ENCODE measurements around the gene SLCO4C1.

SLCO4C1 gene

GRCh38 chr5:102271759-102272158, 24.3 kb downstream of the SLCO4C1 start:
- no peak for DNase-seq (ENCODE audit: low read depth, low spot score)
- no peaks in the 10 kb centered on the region for H3K9me3 ChIP-seq (ENCODE audit: insufficient read depth, low read length)
- TF ChIP-seq ZNF274 (IDR thresholded peaks at IDR 0.05; ENCODE audit: low read depth, low read length): no peak
- no peak for TF ChIP-seq YY1 (IDR thresholded peaks at IDR 0.05; ENCODE audit: insufficient read depth, insufficient read length)
- no peak for TF ChIP-seq SUZ12 (IDR thresholded peaks at IDR 0.05; ENCODE audit: extremely low read depth, insufficient read depth, insufficient read length)
- H3K27me3 ChIP-seq (ENCODE audit: insufficient read depth, insufficient read length): no peaks in the 10 kb centered on the region
- H3K4me1 ChIP-seq (ENCODE audit: insufficient read depth, insufficient read length): no peaks in the 10 kb centered on the region
- no peak overlapping the region for H3K4me3 ChIP-seq (ENCODE audit: insufficient read length, low read depth)
- no peak overlapping the region for H3K9ac ChIP-seq (ENCODE audit: insufficient read length, low read depth)
- no peaks in the 10 kb centered on the region for H3K36me3 ChIP-seq (ENCODE audit: insufficient read depth, insufficient read length, low read length)

DNA sequence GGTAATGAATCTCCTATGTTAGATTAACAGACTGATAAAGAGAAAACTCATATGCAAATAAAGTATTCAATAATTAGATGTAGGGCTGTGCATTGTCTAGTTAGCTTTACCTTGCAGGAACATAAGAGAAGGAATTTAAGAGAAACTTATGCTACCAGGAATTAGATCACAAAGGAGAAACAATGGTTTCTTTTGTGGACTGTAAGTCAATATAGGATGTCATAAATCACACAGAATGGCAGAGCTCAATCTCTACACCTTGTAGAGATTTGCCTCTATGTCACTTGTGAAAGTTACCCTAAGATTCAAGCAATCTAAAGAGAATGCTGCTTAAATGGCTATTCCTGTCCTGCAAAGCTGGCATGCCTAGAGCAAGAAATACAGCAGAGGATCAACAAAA, 26.0 kb downstream of the SLCO4C1 start:
- Histone ChIP-seq H3K27me3 (ENCODE audit: insufficient read depth, insufficient read length) (no peaks in the 10 kb centered on the region), H3K9me3 (ENCODE audit: insufficient read depth, low read length) (no peaks in the 10 kb centered on the region)
- no peak for DNase-seq (ENCODE audit: low read depth, low spot score)

DNA sequence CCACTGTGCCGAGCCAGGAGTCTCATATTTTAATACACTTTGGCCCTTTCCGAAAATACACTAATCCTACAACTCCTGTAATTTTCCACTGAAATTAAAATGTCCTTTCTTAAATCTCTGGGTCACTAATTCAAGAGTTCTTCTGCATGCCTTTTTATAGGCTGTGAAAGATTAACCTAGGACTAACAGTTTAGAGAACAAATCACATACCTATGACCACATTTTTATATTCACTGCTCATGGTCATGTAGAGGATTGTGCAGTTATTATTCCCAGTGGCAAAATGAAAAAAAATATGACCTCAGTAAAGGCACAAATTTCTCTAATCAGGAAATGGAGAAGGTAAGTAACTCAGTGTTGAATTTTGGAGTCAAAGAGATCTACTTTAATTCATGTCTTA, 33.4 kb downstream of the SLCO4C1 start:
- Histone ChIP-seq H3K9me3 (ENCODE audit: insufficient read depth, low read length) (no peaks in the 10 kb centered on the region), H3K27me3 (ENCODE audit: insufficient read depth, insufficient read length) (no peaks in the 10 kb centered on the region), H3K9ac (ENCODE audit: insufficient read length, low read depth) (no peak overlapping the region), H3K4me3 (ENCODE audit: insufficient read length, low read depth) (no peak overlapping the region), H3K36me3 (ENCODE audit: insufficient read depth, insufficient read length, low read length) (no peaks in the 10 kb centered on the region), H3K4me1 (ENCODE audit: insufficient read depth, insufficient read length) (no peaks in the 10 kb centered on the region)
- DNase-seq (ENCODE audit: low read depth, low spot score): no peak
- no peak for TF ChIP-seq ZNF274 (IDR thresholded peaks at IDR 0.05; ENCODE audit: low read depth, low read length)
- TF ChIP-seq YY1 (IDR thresholded peaks at IDR 0.05; ENCODE audit: insufficient read depth, insufficient read length): no peak
- no peak for TF ChIP-seq SUZ12 (IDR thresholded peaks at IDR 0.05; ENCODE audit: extremely low read depth, insufficient read depth, insufficient read length)

More for the DNA sequence above, 26.0 kb downstream of the SLCO4C1 start:
- Histone ChIP-seq H3K4me1 (ENCODE audit: insufficient read depth, insufficient read length) (no peaks in the 10 kb centered on the region), H3K9ac (ENCODE audit: insufficient read length, low read depth) (no peak overlapping the region), H3K4me3 (ENCODE audit: insufficient read length, low read depth) (no peak overlapping the region), H3K36me3 (ENCODE audit: insufficient read depth, insufficient read length, low read length) (no peaks in the 10 kb centered on the region)
- TF ChIP-seq ZNF274 (IDR thresholded peaks at IDR 0.05; ENCODE audit: low read depth, low read length): no peak
- no peak for TF ChIP-seq SUZ12 (IDR thresholded peaks at IDR 0.05; ENCODE audit: extremely low read depth, insufficient read depth, insufficient read length)
- no peak for TF ChIP-seq YY1 (IDR thresholded peaks at IDR 0.05; ENCODE audit: insufficient read depth, insufficient read length)

- no peaks in the 10 kb centered on the region for H3K27me3 ChIP-seq (ENCODE audit: insufficient read depth, insufficient read length)
- H3K36me3 ChIP-seq (ENCODE audit: insufficient read depth, insufficient read length, low read length): no peaks in the 10 kb centered on the region
- TF ChIP-seq SUZ12 (IDR thresholded peaks at IDR 0.05; ENCODE audit: extremely low read depth, insufficient read depth, insufficient read length) (no peak), YY1 (IDR thresholded peaks at IDR 0.05; ENCODE audit: insufficient read depth, insufficient read length) (no peak), ZNF274 (IDR thresholded peaks at IDR 0.05; ENCODE audit: low read depth, low read length) (no peak)
- no peak overlapping the region for H3K4me3 ChIP-seq (ENCODE audit: insufficient read length, low read depth)
- DNase-seq (ENCODE audit: low read depth, low spot score): no peak
- no peaks in the 10 kb centered on the region for H3K9me3 ChIP-seq (ENCODE audit: insufficient read depth, low read length)
- no peak overlapping the region for H3K9ac ChIP-seq (ENCODE audit: insufficient read length, low read depth)
- H3K4me1 ChIP-seq (ENCODE audit: insufficient read depth, insufficient read length): no peaks in the 10 kb centered on the region
These were observed 46.7 kb downstream of the SLCO4C1 start for GRCh38 chr5:102249381-102249780.

- H3K9ac ChIP-seq (ENCODE audit: insufficient read length, low read depth): no peak overlapping the region
- no peaks in the 10 kb centered on the region for H3K36me3 ChIP-seq (ENCODE audit: insufficient read depth, insufficient read length, low read length)
- H3K4me1 ChIP-seq (ENCODE audit: insufficient read depth, insufficient read length): no peaks in the 10 kb centered on the region
- no peaks in the 10 kb centered on the region for H3K27me3 ChIP-seq (ENCODE audit: insufficient read depth, insufficient read length)
- H3K4me3 ChIP-seq (ENCODE audit: insufficient read length, low read depth): no peak overlapping the region
- H3K9me3 ChIP-seq (ENCODE audit: insufficient read depth, low read length): no peaks in the 10 kb centered on the region
- no peak for DNase-seq (ENCODE audit: low read depth, low spot score)
- TF ChIP-seq YY1 (IDR thresholded peaks at IDR 0.05; ENCODE audit: insufficient read depth, insufficient read length) (no peak), ZNF274 (IDR thresholded peaks at IDR 0.05; ENCODE audit: low read depth, low read length) (no peak), SUZ12 (IDR thresholded peaks at IDR 0.05; ENCODE audit: extremely low read depth, insufficient read depth, insufficient read length) (no peak)
These were observed 52.9 kb downstream of the SLCO4C1 start for GRCh38 chr5:102243213-102243612.

- no peaks in the 10 kb centered on the region for H3K36me3 ChIP-seq (ENCODE audit: insufficient read depth, insufficient read length, low read length)
- H3K9ac ChIP-seq (ENCODE audit: insufficient read length, low read depth): no peak overlapping the region
- TF ChIP-seq SUZ12 (IDR thresholded peaks at IDR 0.05; ENCODE audit: extremely low read depth, insufficient read depth, insufficient read length): no peak
- TF ChIP-seq YY1 (IDR thresholded peaks at IDR 0.05; ENCODE audit: insufficient read depth, insufficient read length): no peak
- TF ChIP-seq ZNF274 (IDR thresholded peaks at IDR 0.05; ENCODE audit: low read depth, low read length): no peak
- DNase-seq (ENCODE audit: low read depth, low spot score): no peak
- no peaks in the 10 kb centered on the region for H3K9me3 ChIP-seq (ENCODE audit: insufficient read depth, low read length)
- no peak overlapping the region for H3K4me3 ChIP-seq (ENCODE audit: insufficient read length, low read depth)
- no peaks in the 10 kb centered on the region for H3K27me3 ChIP-seq (ENCODE audit: insufficient read depth, insufficient read length)
- no peaks in the 10 kb centered on the region for H3K4me1 ChIP-seq (ENCODE audit: insufficient read depth, insufficient read length)
These were observed 54.2 kb downstream of the SLCO4C1 start for GRCh38 chr5:102241809-102242421.

GRCh38 chr5:102231693-102232619, 64.1 kb downstream of the SLCO4C1 start:
- Histone ChIP-seq H3K9ac (ENCODE audit: insufficient read length, low read depth) (no peak overlapping the region), H3K4me3 (ENCODE audit: insufficient read length, low read depth) (no peak overlapping the region), H3K27me3 (ENCODE audit: insufficient read depth, insufficient read length) (no peaks in the 10 kb centered on the region), H3K9me3 (ENCODE audit: insufficient read depth, low read length) (no peaks in the 10 kb centered on the region), H3K4me1 (ENCODE audit: insufficient read depth, insufficient read length) (no peaks in the 10 kb centered on the region), H3K36me3 (ENCODE audit: insufficient read depth, insufficient read length, low read length) (no peaks in the 10 kb centered on the region)
- TF ChIP-seq YY1 (IDR thresholded peaks at IDR 0.05; ENCODE audit: insufficient read depth, insufficient read length): no peak
- TF ChIP-seq ZNF274 (IDR thresholded peaks at IDR 0.05; ENCODE audit: low read depth, low read length): no peak
- TF ChIP-seq SUZ12 (IDR thresholded peaks at IDR 0.05; ENCODE audit: extremely low read depth, insufficient read depth, insufficient read length): no peak
- DNase-seq (ENCODE audit: low read depth, low spot score): no peak
